HEK293 (cell line): Measurements from ENCODE around the gene BTNL8.
A peak's percentile ranks its signal among the peaks of the same experiment; 100 is the strongest.

Experiments
- GFI1B ChIP-seq: fragments of 450-650 bp; formaldehyde crosslinking; IDR thresholded peaks from 2 replicates; pipeline ENCODE4 v1.5.1; 2016; ENCODE audit warnings: missing biosample characterization, missing genetic modification characterization
- PATZ1 ChIP-seq: fragments of 450-650 bp; formaldehyde crosslinking; IDR thresholded peaks from 2 replicates; pipeline ENCODE4 v1.5.1; 2016; ENCODE audit warnings: missing biosample characterization, missing genetic modification characterization
- PBX3 ChIP-seq: sonication (generic); formaldehyde crosslinking; IDR thresholded peaks from 2 replicates; pipeline ENCODE4 v1.8.1; 2022; ENCODE audit warnings: mild to moderate bottlenecking, moderate library complexity, missing genetic modification reagents
- SP2 ChIP-seq: fragments of 450-650 bp; formaldehyde crosslinking; IDR thresholded peaks from 2 replicates; pipeline ENCODE4 v1.5.1; 2016; ENCODE audit warnings: missing biosample characterization, missing genetic modification characterization
- YY2 ChIP-seq: fragments of 450-650 bp; formaldehyde crosslinking; IDR thresholded peaks from 2 replicates; pipeline ENCODE4 v1.5.1; 2016; ENCODE audit warnings: missing biosample characterization, missing genetic modification characterization
- ZBTB1 ChIP-seq: fragments of 450-650 bp; formaldehyde crosslinking; IDR thresholded peaks from 2 replicates; pipeline ENCODE4 v1.5.1; 2016; ENCODE audit warnings: missing biosample characterization, missing genetic modification characterization
- ZBTB11 ChIP-seq: fragments of 450-650 bp; formaldehyde crosslinking; conservative IDR thresholded peaks from 2 replicates; pipeline ENCODE4 v1.5.1; 2016; ENCODE audit warnings: low read depth, missing biosample characterization, missing genetic modification characterization
- ZNF19 ChIP-seq: fragments of 450-650 bp; formaldehyde crosslinking; IDR thresholded peaks from 2 replicates; pipeline ENCODE4; 2016; ENCODE audit warnings: missing biosample characterization, missing genetic modification characterization, low read depth
- ZNF2 ChIP-seq: fragments of 450-650 bp; formaldehyde crosslinking; IDR thresholded peaks from 2 replicates; pipeline ENCODE4 v1.5.1; 2016; ENCODE audit warnings: missing biosample characterization, missing genetic modification characterization
- ZNF311 ChIP-seq: fragments of 450-650 bp; formaldehyde crosslinking; IDR thresholded peaks from 2 replicates; pipeline ENCODE4 v1.5.1; 2017; ENCODE audit warnings: missing biosample characterization, missing genetic modification characterization, borderline replicate concordance
- ZNF510 ChIP-seq: fragments of 450-650 bp; formaldehyde crosslinking; IDR thresholded peaks from 2 replicates; pipeline ENCODE4 v1.5.1; 2018; ENCODE audit warnings: mild to moderate bottlenecking, missing genetic modification characterization, missing biosample characterization; ENCODE audit not compliant: insufficient replicate concordance
- ZNF654 ChIP-seq: fragments of 450-650 bp; formaldehyde crosslinking; IDR thresholded peaks from 2 replicates; pipeline ENCODE4 v1.5.1; 2016; ENCODE audit warnings: low read depth, missing biosample characterization, missing genetic modification characterization
- ZNF830 ChIP-seq: fragments of 450-650 bp; IDR thresholded peaks from 2 replicates; pipeline ENCODE4 v1.5.0; 2018; ENCODE audit warnings: missing biosample characterization, missing genetic modification characterization, low read depth, mild to moderate bottlenecking, moderate library complexity
- ZSCAN18 ChIP-seq: fragments of 450-650 bp; formaldehyde crosslinking; IDR thresholded peaks from 2 replicates; pipeline ENCODE4 v1.5.1; 2016; ENCODE audit warnings: missing biosample characterization, missing genetic modification characterization
- ZXDB ChIP-seq: fragments of 450-650 bp; formaldehyde crosslinking; IDR thresholded peaks from 2 replicates; pipeline ENCODE4 v1.5.1; 2016; ENCODE audit warnings: missing biosample characterization, missing genetic modification characterization
- TF ChIP-seq, protein P1 (sequence below): fragments of 450-650 bp; formaldehyde crosslinking; IDR thresholded peaks from 2 replicates; pipeline ENCODE4 v1.5.1; 2017; ENCODE audit warnings: missing biosample characterization, missing genetic modification characterization
- TF ChIP-seq, protein P2 (sequence below): fragments of 450-650 bp; formaldehyde crosslinking; IDR thresholded peaks from 2 replicates; pipeline ENCODE4 v1.5.1; 2017; ENCODE audit warnings: missing biosample characterization, missing genetic modification characterization
- TF ChIP-seq, protein P3 (sequence below): fragments of 450-650 bp; formaldehyde crosslinking; IDR thresholded peaks from 2 replicates; pipeline ENCODE4 v1.5.1; 2016; ENCODE audit warnings: missing biosample characterization, missing genetic modification characterization
- TF ChIP-seq, protein P4 (sequence below): fragments of 450-650 bp; formaldehyde crosslinking; IDR thresholded peaks from 2 replicates; pipeline ENCODE4 v1.5.1; 2016; ENCODE audit warnings: missing biosample characterization, missing genetic modification characterization, borderline replicate concordance

The BTNL8 gene

GRCh38 chr5:180860887-180861822, 37.8 kb upstream of the BTNL8 start, which contains the start of gene ZFP62 (continued):
- TF ChIP-seq ZSCAN18 (tag by site-specific recombination) (no peak), YY2 (tag by site-specific recombination) (no peak), ZXDB (tag by site-specific recombination) (peak; percentile 63), ZNF311 (tag by site-specific recombination) (no peak), ZNF654 (no peak), GFI1B (tag by site-specific recombination) (no peak), ZBTB1 (tag by site-specific recombination) (no peak), ZBTB11 (tag by site-specific recombination) (peak; percentile 96), ZNF830 (tag by site-specific recombination) (no peak), ZNF510 (no peak), ZNF19 (tag by site-specific recombination) (no peak), ZNF2 (tag by site-specific recombination) (peak; percentile 28), PBX3 (CRISPR knock-in tag) (0 out of 2 replicates have a peak, but pooled peaks have one; percentile 49), PATZ1 (peak; percentile 93), SP2 (tag by site-specific recombination) (peak; percentile 84)
- TF ChIP-seq, protein P1, sequence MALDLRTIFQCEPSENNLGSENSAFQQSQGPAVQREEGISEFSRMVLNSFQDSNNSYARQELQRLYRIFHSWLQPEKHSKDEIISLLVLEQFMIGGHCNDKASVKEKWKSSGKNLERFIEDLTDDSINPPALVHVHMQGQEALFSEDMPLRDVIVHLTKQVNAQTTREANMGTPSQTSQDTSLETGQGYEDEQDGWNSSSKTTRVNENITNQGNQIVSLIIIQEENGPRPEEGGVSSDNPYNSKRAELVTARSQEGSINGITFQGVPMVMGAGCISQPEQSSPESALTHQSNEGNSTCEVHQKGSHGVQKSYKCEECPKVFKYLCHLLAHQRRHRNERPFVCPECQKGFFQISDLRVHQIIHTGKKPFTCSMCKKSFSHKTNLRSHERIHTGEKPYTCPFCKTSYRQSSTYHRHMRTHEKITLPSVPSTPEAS = no peak
- TF ChIP-seq, protein P2, sequence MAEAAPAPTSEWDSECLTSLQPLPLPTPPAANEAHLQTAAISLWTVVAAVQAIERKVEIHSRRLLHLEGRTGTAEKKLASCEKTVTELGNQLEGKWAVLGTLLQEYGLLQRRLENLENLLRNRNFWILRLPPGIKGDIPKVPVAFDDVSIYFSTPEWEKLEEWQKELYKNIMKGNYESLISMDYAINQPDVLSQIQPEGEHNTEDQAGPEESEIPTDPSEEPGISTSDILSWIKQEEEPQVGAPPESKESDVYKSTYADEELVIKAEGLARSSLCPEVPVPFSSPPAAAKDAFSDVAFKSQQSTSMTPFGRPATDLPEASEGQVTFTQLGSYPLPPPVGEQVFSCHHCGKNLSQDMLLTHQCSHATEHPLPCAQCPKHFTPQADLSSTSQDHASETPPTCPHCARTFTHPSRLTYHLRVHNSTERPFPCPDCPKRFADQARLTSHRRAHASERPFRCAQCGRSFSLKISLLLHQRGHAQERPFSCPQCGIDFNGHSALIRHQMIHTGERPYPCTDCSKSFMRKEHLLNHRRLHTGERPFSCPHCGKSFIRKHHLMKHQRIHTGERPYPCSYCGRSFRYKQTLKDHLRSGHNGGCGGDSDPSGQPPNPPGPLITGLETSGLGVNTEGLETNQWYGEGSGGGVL (tag by site-specific recombination) = peak; percentile 85
- TF ChIP-seq, protein P3, sequence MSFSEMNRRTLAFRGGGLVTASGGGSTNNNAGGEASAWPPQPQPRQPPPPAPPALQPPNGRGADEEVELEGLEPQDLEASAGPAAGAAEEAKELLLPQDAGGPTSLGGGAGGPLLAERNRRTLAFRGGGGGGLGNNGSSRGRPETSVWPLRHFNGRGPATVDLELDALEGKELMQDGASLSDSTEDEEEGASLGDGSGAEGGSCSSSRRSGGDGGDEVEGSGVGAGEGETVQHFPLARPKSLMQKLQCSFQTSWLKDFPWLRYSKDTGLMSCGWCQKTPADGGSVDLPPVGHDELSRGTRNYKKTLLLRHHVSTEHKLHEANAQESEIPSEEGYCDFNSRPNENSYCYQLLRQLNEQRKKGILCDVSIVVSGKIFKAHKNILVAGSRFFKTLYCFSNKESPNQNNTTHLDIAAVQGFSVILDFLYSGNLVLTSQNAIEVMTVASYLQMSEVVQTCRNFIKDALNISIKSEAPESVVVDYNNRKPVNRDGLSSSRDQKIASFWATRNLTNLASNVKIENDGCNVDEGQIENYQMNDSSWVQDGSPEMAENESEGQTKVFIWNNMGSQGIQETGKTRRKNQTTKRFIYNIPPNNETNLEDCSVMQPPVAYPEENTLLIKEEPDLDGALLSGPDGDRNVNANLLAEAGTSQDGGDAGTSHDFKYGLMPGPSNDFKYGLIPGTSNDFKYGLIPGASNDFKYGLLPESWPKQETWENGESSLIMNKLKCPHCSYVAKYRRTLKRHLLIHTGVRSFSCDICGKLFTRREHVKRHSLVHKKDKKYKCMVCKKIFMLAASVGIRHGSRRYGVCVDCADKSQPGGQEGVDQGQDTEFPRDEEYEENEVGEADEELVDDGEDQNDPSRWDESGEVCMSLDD = peak; percentile 87
- TF ChIP-seq, protein P4, sequence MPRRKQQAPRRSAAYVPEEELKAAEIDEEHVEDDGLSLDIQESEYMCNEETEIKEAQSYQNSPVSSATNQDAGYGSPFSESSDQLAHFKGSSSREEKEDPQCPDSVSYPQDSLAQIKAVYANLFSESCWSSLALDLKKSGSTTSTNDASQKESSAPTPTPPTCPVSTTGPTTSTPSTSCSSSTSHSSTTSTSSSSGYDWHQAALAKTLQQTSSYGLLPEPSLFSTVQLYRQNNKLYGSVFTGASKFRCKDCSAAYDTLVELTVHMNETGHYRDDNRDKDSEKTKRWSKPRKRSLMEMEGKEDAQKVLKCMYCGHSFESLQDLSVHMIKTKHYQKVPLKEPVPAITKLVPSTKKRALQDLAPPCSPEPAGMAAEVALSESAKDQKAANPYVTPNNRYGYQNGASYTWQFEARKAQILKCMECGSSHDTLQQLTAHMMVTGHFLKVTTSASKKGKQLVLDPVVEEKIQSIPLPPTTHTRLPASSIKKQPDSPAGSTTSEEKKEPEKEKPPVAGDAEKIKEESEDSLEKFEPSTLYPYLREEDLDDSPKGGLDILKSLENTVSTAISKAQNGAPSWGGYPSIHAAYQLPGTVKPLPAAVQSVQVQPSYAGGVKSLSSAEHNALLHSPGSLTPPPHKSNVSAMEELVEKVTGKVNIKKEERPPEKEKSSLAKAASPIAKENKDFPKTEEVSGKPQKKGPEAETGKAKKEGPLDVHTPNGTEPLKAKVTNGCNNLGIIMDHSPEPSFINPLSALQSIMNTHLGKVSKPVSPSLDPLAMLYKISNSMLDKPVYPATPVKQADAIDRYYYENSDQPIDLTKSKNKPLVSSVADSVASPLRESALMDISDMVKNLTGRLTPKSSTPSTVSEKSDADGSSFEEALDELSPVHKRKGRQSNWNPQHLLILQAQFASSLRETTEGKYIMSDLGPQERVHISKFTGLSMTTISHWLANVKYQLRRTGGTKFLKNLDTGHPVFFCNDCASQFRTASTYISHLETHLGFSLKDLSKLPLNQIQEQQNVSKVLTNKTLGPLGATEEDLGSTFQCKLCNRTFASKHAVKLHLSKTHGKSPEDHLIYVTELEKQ (tag by site-specific recombination) = no peak
